ENCODE measurements around the gene SYNDIG1. TPM values are rescaled to one million over a fixed set of nuclear protein-coding genes. Genes with fewer than 3 reads are reported as not detected.

Gene SYNDIG1
- polyA plus RNA-seq, 1 experiment = not detected

DNA sequence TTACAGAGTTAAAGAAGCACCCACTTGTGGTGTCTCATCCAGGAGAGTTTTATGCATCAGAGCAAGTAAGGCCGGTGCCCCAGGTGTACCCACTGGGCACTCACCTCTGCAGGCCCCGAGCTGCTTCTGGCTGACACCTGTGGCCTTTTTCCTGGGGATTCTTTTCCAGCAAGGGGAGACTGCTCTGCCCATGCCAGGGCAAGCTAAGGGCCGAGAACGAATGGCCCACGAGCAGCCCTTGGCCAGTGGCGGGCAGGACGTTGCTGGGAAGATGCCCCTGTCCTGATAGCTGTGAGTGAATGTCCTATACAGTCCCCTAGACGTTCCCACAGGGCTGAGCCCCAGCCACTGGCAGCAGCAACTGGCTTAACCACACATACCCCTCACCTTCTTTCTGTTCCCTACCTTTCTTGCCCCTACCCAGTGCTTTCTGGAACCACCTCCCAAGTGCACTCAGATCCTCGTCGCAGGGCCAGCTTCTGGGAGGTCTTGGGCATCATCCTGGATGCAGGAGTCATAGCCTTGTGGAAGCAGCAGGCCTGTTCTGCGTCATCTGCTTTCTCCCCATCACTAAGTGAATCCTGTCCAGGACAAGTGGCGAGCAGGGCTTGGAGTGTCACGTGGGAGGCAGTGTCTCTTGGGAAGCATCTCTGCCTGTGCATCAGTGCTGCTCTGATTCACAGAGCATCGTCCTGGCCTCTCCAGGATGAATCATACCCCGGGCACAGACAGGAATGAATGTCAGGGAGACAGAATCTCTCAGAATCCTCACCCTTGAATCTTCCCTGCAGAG is 32.5 kb downstream of the SYNDIG1 start:
- TF ChIP-seq, protein P1, sequence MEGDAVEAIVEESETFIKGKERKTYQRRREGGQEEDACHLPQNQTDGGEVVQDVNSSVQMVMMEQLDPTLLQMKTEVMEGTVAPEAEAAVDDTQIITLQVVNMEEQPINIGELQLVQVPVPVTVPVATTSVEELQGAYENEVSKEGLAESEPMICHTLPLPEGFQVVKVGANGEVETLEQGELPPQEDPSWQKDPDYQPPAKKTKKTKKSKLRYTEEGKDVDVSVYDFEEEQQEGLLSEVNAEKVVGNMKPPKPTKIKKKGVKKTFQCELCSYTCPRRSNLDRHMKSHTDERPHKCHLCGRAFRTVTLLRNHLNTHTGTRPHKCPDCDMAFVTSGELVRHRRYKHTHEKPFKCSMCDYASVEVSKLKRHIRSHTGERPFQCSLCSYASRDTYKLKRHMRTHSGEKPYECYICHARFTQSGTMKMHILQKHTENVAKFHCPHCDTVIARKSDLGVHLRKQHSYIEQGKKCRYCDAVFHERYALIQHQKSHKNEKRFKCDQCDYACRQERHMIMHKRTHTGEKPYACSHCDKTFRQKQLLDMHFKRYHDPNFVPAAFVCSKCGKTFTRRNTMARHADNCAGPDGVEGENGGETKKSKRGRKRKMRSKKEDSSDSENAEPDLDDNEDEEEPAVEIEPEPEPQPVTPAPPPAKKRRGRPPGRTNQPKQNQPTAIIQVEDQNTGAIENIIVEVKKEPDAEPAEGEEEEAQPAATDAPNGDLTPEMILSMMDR (IDR thresholded peaks at IDR 0.05; ENCODE audit: low read depth, low read length) = no peak
- H3K4me3 ChIP-seq (ENCODE audit: low read depth, low read length) = no peak overlapping the region
- ChIA-PET CTCF (no interaction called here), POLR2A (no interaction called here)
- peaks cover 4% of the 10 kb centered on the region for H3K27me3 ChIP-seq (ENCODE audit: control insufficient read depth, insufficient read depth, low read length)
- DNase-seq (ENCODE audit: low read depth, low spot score) = no peak
- H3K27ac ChIP-seq (ENCODE audit: low read depth, low read length) = no peak overlapping the region
- no peaks in the 10 kb centered on the region for H3K9me3 ChIP-seq (ENCODE audit: control insufficient read depth, insufficient read depth, low read length)

DNA sequence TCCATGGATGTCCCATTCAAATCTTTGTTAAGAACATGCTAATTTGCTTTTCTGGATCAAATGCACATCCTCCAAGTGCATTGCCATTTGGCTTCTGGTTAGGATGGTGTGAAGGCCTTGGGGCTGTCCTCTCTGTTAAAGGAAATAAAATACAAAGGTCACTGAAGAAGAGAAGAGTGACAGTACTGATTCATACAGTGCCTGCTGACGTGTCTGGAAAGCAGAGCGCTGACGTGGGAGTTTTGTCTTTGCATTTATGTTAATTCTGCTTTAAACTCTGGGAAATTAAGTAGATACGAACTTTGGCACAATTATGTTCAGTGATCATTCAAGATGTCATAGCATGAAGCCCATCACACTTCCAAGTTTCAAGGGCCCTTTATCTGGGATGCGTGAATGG is 33.2 kb downstream of the SYNDIG1 start:
- POLR2A ChIA-PET = no interaction called here
- Histone ChIP-seq H3K4me3 (ENCODE audit: low read depth, low read length) (no peak overlapping the region), H3K27ac (ENCODE audit: low read depth, low read length) (no peak overlapping the region), H3K27me3 (ENCODE audit: control insufficient read depth, insufficient read depth, low read length) (peaks cover 4% of the 10 kb centered on the region), H3K9me3 (ENCODE audit: control insufficient read depth, insufficient read depth, low read length) (no peaks in the 10 kb centered on the region)
- TF ChIP-seq, protein P1 (IDR thresholded peaks at IDR 0.05; ENCODE audit: low read depth, low read length) = no peak
- no peak for DNase-seq (ENCODE audit: low read depth, low spot score)
- CTCF ChIA-PET = no interaction called here

DNA sequence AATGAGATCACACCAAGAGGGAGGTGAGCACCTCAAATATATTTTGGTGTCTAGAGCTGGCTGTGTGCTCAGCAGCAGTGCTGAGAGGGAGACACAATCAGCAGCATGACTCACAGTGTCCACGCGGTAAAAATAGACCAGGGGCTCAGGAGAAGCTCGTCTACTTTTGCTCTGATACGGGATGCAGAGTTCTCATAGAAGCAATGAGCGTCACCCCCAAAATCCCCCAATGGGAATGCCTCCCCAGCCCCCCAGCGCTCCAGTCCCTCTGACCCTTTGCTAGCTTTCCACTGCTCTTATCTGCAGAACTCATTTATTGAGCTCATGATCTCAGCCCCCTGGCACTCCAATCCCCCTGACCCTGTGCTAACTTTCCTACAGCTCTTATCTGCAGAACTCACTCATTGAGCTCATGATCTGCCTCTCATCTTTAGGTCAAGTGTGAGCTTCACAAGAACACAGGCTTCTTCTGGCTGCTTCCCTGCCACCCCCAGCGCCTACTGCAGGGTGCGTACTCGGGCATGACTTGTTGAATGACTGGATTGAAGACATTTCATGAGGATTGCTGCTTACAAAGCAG is 34.0 kb downstream of the SYNDIG1 start:
- Histone ChIP-seq H3K27ac (ENCODE audit: low read depth, low read length) (no peak overlapping the region), H3K9me3 (ENCODE audit: control insufficient read depth, insufficient read depth, low read length) (no peaks in the 10 kb centered on the region), H3K27me3 (ENCODE audit: control insufficient read depth, insufficient read depth, low read length) (peaks cover 4% of the 10 kb centered on the region), H3K4me3 (ENCODE audit: low read depth, low read length) (no peak overlapping the region)
- ChIA-PET POLR2A (no interaction called here), CTCF (no interaction called here)
- DNase-seq (ENCODE audit: low read depth, low spot score) = no peak
- TF ChIP-seq, protein P1 (IDR thresholded peaks at IDR 0.05; ENCODE audit: low read depth, low read length) = no peak

DNA sequence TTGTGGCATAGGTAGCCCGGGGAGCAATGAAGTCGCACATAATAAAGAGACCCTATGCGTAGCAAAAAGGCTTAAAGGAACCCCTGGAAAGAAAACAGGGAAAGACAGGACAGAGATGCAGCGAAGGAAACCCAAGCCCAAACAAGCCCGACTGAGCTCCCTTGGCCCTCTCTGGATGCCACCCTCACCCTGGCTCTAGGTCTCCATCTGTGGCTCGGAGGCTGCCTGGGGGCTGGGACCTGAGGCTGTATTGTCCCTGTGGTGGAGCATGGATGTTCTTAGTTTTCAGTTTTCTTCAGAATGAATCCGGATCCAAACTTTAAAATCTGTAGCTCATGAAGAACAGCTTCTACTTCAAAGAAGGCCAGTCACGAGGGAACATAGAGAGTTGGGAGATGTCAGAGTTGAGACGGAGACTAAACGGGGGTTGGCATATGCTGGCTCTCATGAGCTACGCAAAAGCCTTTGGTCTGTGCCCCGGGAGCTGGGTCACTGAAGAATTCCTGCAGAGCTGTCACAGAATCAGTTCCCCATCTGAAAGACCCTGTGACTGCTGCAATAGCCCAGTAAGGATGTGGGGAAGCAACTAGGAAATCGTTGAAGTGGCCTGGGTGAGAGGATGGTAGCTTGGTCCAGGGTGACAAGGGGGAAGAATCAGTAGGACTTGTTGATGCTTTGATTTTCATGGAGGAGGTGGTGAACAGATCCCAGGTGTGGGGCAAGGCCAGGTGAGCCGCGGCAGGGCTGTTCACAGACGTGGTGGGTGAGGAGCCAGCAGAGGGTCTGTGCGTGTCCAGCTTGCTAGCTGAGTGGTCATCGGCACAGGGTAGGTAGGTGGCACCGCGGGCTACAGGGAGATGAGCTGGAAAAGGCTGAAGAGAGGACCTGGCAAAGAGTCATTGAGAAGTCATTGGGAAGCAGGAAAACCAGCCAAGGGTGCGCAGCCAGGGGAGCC is 35.2 kb downstream of the SYNDIG1 start:
- H3K4me3 ChIP-seq (ENCODE audit: low read depth, low read length) = no peak overlapping the region
- POLR2A ChIA-PET = no interaction called here
- no peak overlapping the region for H3K27ac ChIP-seq (ENCODE audit: low read depth, low read length)
- CTCF ChIA-PET = no interaction called here
- H3K27me3 ChIP-seq (ENCODE audit: control insufficient read depth, insufficient read depth, low read length) = peaks cover 4% of the 10 kb centered on the region
- TF ChIP-seq, protein P1 (IDR thresholded peaks at IDR 0.05; ENCODE audit: low read depth, low read length) = no peak
- DNase-seq (ENCODE audit: low read depth, low spot score) = no peak
- no peaks in the 10 kb centered on the region for H3K9me3 ChIP-seq (ENCODE audit: control insufficient read depth, insufficient read depth, low read length)

Measured in AG04450 (cell line).